Body of pancreas (tissue), 4 donors: ENCODE data around the gene TP53BP1.

Source experiments
- POLR2A ChIP-seq, 3 donors: fragments of 450-650 bp; IDR thresholded peaks; one replicate each; pipeline ENCODE4 v1.6.1; 2016; ENCODE audit warnings: antibody characterized with exemption in 3 of 3, mild to moderate bottlenecking in 2 of 3
- TF ChIP-seq, protein P1 (sequence below), 7 experiments: fragments of 450-650 bp in 4 of 7; fragments of 200-600 bp in 3 of 7; sonication (generic) in 3 of 7; IDR thresholded peaks; one replicate each; pipeline ENCODE4 v1.5.1; 2016 to 2019; ENCODE audit warnings: antibody characterized with exemption in 7 of 7

DNA sequence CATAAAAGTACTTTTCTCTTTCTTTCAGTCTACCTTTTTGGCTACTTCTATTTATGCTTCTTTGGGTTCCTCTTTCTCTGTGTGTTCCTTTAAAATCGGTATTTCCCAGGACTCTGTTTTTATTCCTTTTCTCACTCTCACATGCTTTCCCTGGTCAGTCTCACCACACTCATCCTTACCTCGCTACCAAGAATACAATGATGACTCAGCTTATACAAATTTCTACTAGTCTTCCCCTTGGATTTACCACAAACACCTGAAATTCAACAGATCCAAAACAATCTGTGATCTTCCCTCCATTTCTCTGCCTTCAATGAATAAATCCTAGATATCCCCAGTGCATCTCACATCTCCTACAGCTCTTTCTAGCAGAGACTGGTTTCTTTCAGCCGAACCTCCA lies 69.2 kb downstream of the TP53BP1 start:
- TF ChIP-seq, protein P1, sequence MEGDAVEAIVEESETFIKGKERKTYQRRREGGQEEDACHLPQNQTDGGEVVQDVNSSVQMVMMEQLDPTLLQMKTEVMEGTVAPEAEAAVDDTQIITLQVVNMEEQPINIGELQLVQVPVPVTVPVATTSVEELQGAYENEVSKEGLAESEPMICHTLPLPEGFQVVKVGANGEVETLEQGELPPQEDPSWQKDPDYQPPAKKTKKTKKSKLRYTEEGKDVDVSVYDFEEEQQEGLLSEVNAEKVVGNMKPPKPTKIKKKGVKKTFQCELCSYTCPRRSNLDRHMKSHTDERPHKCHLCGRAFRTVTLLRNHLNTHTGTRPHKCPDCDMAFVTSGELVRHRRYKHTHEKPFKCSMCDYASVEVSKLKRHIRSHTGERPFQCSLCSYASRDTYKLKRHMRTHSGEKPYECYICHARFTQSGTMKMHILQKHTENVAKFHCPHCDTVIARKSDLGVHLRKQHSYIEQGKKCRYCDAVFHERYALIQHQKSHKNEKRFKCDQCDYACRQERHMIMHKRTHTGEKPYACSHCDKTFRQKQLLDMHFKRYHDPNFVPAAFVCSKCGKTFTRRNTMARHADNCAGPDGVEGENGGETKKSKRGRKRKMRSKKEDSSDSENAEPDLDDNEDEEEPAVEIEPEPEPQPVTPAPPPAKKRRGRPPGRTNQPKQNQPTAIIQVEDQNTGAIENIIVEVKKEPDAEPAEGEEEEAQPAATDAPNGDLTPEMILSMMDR (IDR thresholded peaks at IDR 0.05) = no peak
- TF ChIP-seq POLR2A (IDR thresholded peaks at IDR 0.05) = no peak
